ENCODE measurements around the gene SOST. TPM values are rescaled to one million over a fixed set of nuclear protein-coding genes. Genes with fewer than 3 reads are reported as not detected.
"Not testable (repeated sequence)": the region's sequence is repeated elsewhere in the genome, so short reads cannot be mapped to it uniquely, and the experiment has no call there.

The SOST gene
- total and polyA plus RNA-seq, 12 donors, result 0.03 to 0.14 TPM; not detected in 10

GRCh38 chr17:43801844-43802243 is 43.3 kb upstream of the SOST start:
- ATAC-seq (peak in 2 of 8 donors; percentile 11 to 18), DNase-seq (no peak)
- H3K9me3 ChIP-seq, result no peaks in the 10 kb centered on the region
- H3K27ac ChIP-seq, result no peak overlapping the region
- no peaks in the 10 kb centered on the region for H3K27me3 ChIP-seq
- intact Hi-C loops (cut with DNase I), result no loop called here
- TF ChIP-seq, protein P1, sequence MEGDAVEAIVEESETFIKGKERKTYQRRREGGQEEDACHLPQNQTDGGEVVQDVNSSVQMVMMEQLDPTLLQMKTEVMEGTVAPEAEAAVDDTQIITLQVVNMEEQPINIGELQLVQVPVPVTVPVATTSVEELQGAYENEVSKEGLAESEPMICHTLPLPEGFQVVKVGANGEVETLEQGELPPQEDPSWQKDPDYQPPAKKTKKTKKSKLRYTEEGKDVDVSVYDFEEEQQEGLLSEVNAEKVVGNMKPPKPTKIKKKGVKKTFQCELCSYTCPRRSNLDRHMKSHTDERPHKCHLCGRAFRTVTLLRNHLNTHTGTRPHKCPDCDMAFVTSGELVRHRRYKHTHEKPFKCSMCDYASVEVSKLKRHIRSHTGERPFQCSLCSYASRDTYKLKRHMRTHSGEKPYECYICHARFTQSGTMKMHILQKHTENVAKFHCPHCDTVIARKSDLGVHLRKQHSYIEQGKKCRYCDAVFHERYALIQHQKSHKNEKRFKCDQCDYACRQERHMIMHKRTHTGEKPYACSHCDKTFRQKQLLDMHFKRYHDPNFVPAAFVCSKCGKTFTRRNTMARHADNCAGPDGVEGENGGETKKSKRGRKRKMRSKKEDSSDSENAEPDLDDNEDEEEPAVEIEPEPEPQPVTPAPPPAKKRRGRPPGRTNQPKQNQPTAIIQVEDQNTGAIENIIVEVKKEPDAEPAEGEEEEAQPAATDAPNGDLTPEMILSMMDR (IDR thresholded peaks at IDR 0.05), result no peak
- no peak overlapping the region for H3K4me3 ChIP-seq
- WGBS, 2 donors, result 83 to 86% methylated on average over 3 of the region's 3 CpGs
- no peaks in the 10 kb centered on the region for H3K4me1 ChIP-seq
- peaks cover 0 to 60% (median 0%) of the 10 kb centered on the region in 9 donors for H3K36me3 ChIP-seq

- TF ChIP-seq, protein P1 (IDR thresholded peaks at IDR 0.05), result no peak
- Histone ChIP-seq H3K4me3 (no peak overlapping the region), H3K9me3 (no peaks in the 10 kb centered on the region), H3K36me3 (peaks cover 0 to 48% (median 0%) of the 10 kb centered on the region in 9 donors), H3K4me1 (no peaks in the 10 kb centered on the region), H3K27me3 (no peaks in the 10 kb centered on the region), H3K27ac (no peak overlapping the region)
- DNase-seq (no peak), ATAC-seq (peak in 2 of 8 donors; percentile 9 to 23)
- intact Hi-C loops (cut with DNase I), result no loop called here
- WGBS, 2 donors, result 94 to 98% methylated on average over 3 of the region's 3 CpGs
Observed at GRCh38 chr17:43800736-43801135, 42.1 kb upstream of the SOST start.

- H3K27ac ChIP-seq, result no peak overlapping the region
- no peaks in the 10 kb centered on the region for H3K27me3 ChIP-seq
- ATAC-seq (peak in 3 of 8 donors; percentile 40 to 50 (median 42)), DNase-seq (no peak)
- no peak overlapping the region for H3K4me3 ChIP-seq
- no peaks in the 10 kb centered on the region for H3K9me3 ChIP-seq
- peaks cover 0 to 34% (median 0%) of the 10 kb centered on the region in 9 donors for H3K36me3 ChIP-seq
- TF ChIP-seq, protein P1 (IDR thresholded peaks at IDR 0.05), result no peak
- H3K4me1 ChIP-seq, result no peaks in the 10 kb centered on the region
- WGBS, 2 donors, result 81 to 83% methylated on average over 2 of the region's 2 CpGs
- intact Hi-C loops (cut with DNase I), result no loop called here
Observed at GRCh38 chr17:43799047-43799446, 40.5 kb upstream of the SOST start.

DNA sequence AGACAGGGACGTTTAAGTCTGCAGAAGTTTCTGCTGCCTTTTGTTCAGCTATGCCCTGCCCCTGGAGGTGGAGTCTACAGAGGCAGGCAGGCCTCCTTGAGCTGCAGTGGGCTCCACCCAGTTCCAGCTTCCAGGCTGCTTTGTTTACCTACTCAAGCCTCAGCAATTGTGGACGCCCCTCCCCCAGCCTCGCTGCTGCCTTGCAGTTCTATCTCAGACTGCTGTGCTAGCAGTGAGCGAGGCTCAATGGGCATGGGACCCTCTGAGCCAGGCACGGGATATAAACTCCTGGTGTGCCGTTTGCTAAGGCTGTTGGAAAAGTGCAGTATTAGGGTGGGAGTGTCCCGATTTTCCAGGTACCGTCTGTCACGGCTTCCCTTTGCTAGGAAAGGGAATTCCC is 39.4 kb upstream of the SOST start:
- H3K27me3 ChIP-seq; ATAC-seq; intact Hi-C loops (cut with DNase I); H3K4me1 ChIP-seq; H3K27ac ChIP-seq; DNase-seq; H3K4me3 ChIP-seq; H3K9me3 ChIP-seq: not testable (repeated sequence)
- WGBS, 2 donors, result 78 to 90% methylated on average over 8 to 9 of the region's 9 CpGs
- peaks cover 0 to 27% (median 0%) of the 10 kb centered on the region in 9 donors for H3K36me3 ChIP-seq

DNA sequence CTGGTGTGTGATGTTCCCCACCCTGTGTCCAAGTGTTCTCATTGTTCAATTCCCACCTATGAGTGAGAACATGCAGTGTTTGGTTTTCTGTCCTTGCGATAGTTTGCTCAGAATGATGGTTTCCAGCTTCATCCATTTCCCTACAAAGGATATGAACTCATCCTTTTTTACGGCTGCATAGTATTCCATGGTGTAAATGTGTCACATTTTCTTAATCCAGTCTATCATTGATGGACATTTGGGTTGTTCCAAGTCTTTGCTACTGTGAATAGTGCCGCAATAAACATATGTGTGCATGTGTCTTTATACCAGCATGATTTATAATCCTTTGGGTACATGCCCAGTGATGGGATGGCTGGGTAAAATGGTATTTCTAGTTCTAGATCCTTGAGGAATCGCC is 34.1 kb upstream of the SOST start:
- H3K27ac ChIP-seq; H3K9me3 ChIP-seq; intact Hi-C loops (cut with DNase I); ATAC-seq; H3K4me3 ChIP-seq; DNase-seq; H3K27me3 ChIP-seq; H3K4me1 ChIP-seq; H3K36me3 ChIP-seq: not testable (repeated sequence)
- whole genome bisulfite sequencing, 2 donors, result 94 to 95% methylated on average over 4 of the region's 4 CpGs
